COLO668 (cell line): ENCODE measurements around the gene FAM13A.
A peak's percentile ranks its signal among the peaks of the same experiment; 100 is the strongest.

Experiments
- DNase-seq: peaks from one replicate; lab custom pipeline; 2025; ENCODE audit not compliant: unreplicated experiment; lab: John Stamatoyannopoulos, UW

FAM13A gene

GRCh38 chr4:88818631-88819470, 238.1 kb downstream of the FAM13A start:
- DNase-seq: peak; percentile 67

- no peak for DNase-seq
Observed at GRCh38 chr4:88817740-88818139, 239.2 kb downstream of the FAM13A start.

- no peak for DNase-seq
Observed at GRCh38 chr4:88816360-88816759, 240.6 kb downstream of the FAM13A start.

GRCh38 chr4:88814043-88814617, 242.9 kb downstream of the FAM13A start:
- no peak for DNase-seq

- DNase-seq: no peak
Observed at GRCh38 chr4:88813013-88813412, 244.0 kb downstream of the FAM13A start.

- DNase-seq: no peak
Observed at GRCh38 chr4:88812420-88812819, 244.6 kb downstream of the FAM13A start.

- DNase-seq: no peak
Observed at GRCh38 chr4:88811904-88812303, 245.1 kb downstream of the FAM13A start.

GRCh38 chr4:88810325-88810724, 246.7 kb downstream of the FAM13A start:
- DNase-seq: no peak

- no peak for DNase-seq
Observed at GRCh38 chr4:88809576-88810219, 247.3 kb downstream of the FAM13A start.

GRCh38 chr4:88809101-88809500, 247.9 kb downstream of the FAM13A start:
- DNase-seq: no peak

- no peak for DNase-seq
Observed at GRCh38 chr4:88807499-88807898, 249.5 kb downstream of the FAM13A start.

- no peak for DNase-seq
Observed at GRCh38 chr4:88804234-88804633, 252.8 kb downstream of the FAM13A start.

- DNase-seq: no peak
Observed at GRCh38 chr4:88803600-88804096, 253.3 kb downstream of the FAM13A start.

- DNase-seq: no peak
Observed at GRCh38 chr4:88802585-88803286, 254.2 kb downstream of the FAM13A start.

- DNase-seq: no peak
Observed at GRCh38 chr4:88802138-88802537, 254.8 kb downstream of the FAM13A start.

GRCh38 chr4:88799900-88800299, 257.1 kb downstream of the FAM13A start:
- no peak for DNase-seq

GRCh38 chr4:88797725-88798124, 259.3 kb downstream of the FAM13A start:
- DNase-seq: no peak

GRCh38 chr4:88796545-88796944, 260.4 kb downstream of the FAM13A start:
- no peak for DNase-seq

GRCh38 chr4:88794952-88795351, 262.0 kb downstream of the FAM13A start:
- no peak for DNase-seq

- DNase-seq: no peak
Observed at GRCh38 chr4:88794087-88794690, 262.8 kb downstream of the FAM13A start.

- no peak for DNase-seq
Observed at GRCh38 chr4:88793475-88793874, 263.5 kb downstream of the FAM13A start.
